ENCODE results near the gene SNX13. TPM values are rescaled to one million over a fixed set of nuclear protein-coding genes. Genes with fewer than 3 reads are reported as not detected.

Gene SNX13
- total and polyA plus RNA-seq, 2 experiments from 2014 or later, result 7.5 to 42.7 TPM

DNA sequence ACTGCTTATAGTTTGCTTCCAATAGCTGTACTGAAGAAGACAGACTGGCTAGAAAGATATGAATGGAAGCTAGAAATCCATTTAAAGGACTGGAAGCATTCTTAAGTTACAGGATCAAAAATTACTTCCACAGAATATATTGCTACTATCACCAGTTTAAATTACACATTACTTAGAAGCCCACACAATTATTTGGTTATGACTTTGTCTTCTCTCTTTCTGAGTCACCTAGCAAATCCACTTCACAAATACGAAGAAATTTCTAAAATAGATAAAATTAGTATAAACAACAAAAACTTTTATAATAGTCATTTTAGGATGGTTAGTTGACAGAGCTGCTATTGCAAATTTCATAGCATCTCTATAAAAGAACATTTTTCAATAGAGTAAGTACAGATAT is 108.1 kb downstream of the SNX13 start:
- H3K4me1 ChIP-seq (ENCODE audit: insufficient read depth), result no peaks in the 10 kb centered on the region
- Mint-ChIP-seq H3K9me3 (no peaks in the 10 kb centered on the region), H3K4me1 (no peaks in the 10 kb centered on the region), H3K27ac (no peak overlapping the region), H3K36me3 (ENCODE audit: low read depth) (no peaks in the 10 kb centered on the region), H3K4me3 (no peak overlapping the region), H3K27me3 (ENCODE audit: insufficient read depth, low read depth, poor library complexity) (no peaks in the 10 kb centered on the region)
- TF ChIP-seq JUNB (IDR thresholded peaks at IDR 0.05; ENCODE audit: unreplicated experiment) (no peak), NANOG (IDR thresholded peaks at IDR 0.05; ENCODE audit: borderline replicate concordance) (no peak), EZH2 (IDR thresholded peaks at IDR 0.05; ENCODE audit: low read depth, unreplicated experiment) (no peak)
- TF ChIP-seq, protein P1, sequence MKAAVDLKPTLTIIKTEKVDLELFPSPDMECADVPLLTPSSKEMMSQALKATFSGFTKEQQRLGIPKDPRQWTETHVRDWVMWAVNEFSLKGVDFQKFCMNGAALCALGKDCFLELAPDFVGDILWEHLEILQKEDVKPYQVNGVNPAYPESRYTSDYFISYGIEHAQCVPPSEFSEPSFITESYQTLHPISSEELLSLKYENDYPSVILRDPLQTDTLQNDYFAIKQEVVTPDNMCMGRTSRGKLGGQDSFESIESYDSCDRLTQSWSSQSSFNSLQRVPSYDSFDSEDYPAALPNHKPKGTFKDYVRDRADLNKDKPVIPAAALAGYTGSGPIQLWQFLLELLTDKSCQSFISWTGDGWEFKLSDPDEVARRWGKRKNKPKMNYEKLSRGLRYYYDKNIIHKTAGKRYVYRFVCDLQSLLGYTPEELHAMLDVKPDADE (IDR thresholded peaks at IDR 0.05), result no peak
- TF ChIP-seq, protein P2, sequence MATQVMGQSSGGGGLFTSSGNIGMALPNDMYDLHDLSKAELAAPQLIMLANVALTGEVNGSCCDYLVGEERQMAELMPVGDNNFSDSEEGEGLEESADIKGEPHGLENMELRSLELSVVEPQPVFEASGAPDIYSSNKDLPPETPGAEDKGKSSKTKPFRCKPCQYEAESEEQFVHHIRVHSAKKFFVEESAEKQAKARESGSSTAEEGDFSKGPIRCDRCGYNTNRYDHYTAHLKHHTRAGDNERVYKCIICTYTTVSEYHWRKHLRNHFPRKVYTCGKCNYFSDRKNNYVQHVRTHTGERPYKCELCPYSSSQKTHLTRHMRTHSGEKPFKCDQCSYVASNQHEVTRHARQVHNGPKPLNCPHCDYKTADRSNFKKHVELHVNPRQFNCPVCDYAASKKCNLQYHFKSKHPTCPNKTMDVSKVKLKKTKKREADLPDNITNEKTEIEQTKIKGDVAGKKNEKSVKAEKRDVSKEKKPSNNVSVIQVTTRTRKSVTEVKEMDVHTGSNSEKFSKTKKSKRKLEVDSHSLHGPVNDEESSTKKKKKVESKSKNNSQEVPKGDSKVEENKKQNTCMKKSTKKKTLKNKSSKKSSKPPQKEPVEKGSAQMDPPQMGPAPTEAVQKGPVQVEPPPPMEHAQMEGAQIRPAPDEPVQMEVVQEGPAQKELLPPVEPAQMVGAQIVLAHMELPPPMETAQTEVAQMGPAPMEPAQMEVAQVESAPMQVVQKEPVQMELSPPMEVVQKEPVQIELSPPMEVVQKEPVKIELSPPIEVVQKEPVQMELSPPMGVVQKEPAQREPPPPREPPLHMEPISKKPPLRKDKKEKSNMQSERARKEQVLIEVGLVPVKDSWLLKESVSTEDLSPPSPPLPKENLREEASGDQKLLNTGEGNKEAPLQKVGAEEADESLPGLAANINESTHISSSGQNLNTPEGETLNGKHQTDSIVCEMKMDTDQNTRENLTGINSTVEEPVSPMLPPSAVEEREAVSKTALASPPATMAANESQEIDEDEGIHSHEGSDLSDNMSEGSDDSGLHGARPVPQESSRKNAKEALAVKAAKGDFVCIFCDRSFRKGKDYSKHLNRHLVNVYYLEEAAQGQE (IDR thresholded peaks at IDR 0.05; ENCODE audit: unreplicated experiment), result no peak
- H3K36me3 ChIP-seq (ENCODE audit: insufficient read depth), result no peaks in the 10 kb centered on the region
- no peak overlapping the region for H3K27ac ChIP-seq (ENCODE audit: low read depth)
- H2AFZ ChIP-seq, result no peak overlapping the region
- ATAC-seq (no peak), DNase-seq (ENCODE audit: low spot score) (no peak)
- no peaks in the 10 kb centered on the region for H3F3A ChIP-seq (replicated peaks; ENCODE audit: low read depth)
- no peaks in the 10 kb centered on the region for H3K79me2 ChIP-seq (replicated peaks; ENCODE audit: insufficient read depth)
- no peak overlapping the region for H3K4me3 ChIP-seq
- no peaks in the 10 kb centered on the region for H4K20me1 ChIP-seq (replicated peaks; ENCODE audit: insufficient read depth)
- H3K9me2 ChIP-seq (ENCODE audit: insufficient read depth), result no peaks in the 10 kb centered on the region
- no peaks in the 10 kb centered on the region for H3K27me3 ChIP-seq (ENCODE audit: insufficient read depth)
- H3K4me2 ChIP-seq, result no peak overlapping the region

DNA sequence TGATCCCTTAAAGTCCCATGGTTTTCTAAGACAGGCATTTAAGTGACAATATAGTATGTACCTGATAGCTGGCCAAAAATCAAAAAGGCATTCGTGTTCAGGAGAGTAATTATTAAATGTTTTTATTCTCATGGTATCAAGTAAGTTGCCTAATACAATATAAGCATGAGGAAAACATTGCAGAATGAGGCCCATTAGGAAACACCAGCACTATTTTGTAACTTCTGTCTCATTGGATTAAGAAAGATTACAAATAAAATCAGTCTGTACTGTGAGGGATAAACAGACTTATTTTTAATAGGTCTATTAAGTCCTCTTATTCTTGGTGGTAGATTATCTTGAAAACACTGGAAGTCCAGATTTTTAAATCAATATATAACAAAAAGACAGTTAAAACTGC is 110.1 kb downstream of the SNX13 start:
- H3K4me2 ChIP-seq, result no peak overlapping the region
- Mint-ChIP-seq H3K27ac (no peak overlapping the region), H3K4me3 (no peak overlapping the region), H3K4me1 (no peaks in the 10 kb centered on the region), H3K36me3 (ENCODE audit: low read depth) (no peaks in the 10 kb centered on the region), H3K27me3 (ENCODE audit: insufficient read depth, low read depth, poor library complexity) (no peaks in the 10 kb centered on the region), H3K9me3 (no peaks in the 10 kb centered on the region)
- no peak overlapping the region for H3K4me3 ChIP-seq
- no peaks in the 10 kb centered on the region for H4K20me1 ChIP-seq (replicated peaks; ENCODE audit: insufficient read depth)
- no peak for DNase-seq (ENCODE audit: low spot score)
- ATAC-seq, result no peak
- H3K9me2 ChIP-seq (ENCODE audit: insufficient read depth), result no peaks in the 10 kb centered on the region
- H3K79me2 ChIP-seq (replicated peaks; ENCODE audit: insufficient read depth), result no peaks in the 10 kb centered on the region
- H3K4me1 ChIP-seq (ENCODE audit: insufficient read depth), result no peaks in the 10 kb centered on the region
- H3K27ac ChIP-seq (ENCODE audit: low read depth), result no peak overlapping the region
- no peak overlapping the region for H2AFZ ChIP-seq
- no peaks in the 10 kb centered on the region for H3K27me3 ChIP-seq (ENCODE audit: insufficient read depth)
- H3F3A ChIP-seq (replicated peaks; ENCODE audit: low read depth), result no peaks in the 10 kb centered on the region
- H3K36me3 ChIP-seq (ENCODE audit: insufficient read depth), result no peaks in the 10 kb centered on the region
- TF ChIP-seq, protein P3, sequence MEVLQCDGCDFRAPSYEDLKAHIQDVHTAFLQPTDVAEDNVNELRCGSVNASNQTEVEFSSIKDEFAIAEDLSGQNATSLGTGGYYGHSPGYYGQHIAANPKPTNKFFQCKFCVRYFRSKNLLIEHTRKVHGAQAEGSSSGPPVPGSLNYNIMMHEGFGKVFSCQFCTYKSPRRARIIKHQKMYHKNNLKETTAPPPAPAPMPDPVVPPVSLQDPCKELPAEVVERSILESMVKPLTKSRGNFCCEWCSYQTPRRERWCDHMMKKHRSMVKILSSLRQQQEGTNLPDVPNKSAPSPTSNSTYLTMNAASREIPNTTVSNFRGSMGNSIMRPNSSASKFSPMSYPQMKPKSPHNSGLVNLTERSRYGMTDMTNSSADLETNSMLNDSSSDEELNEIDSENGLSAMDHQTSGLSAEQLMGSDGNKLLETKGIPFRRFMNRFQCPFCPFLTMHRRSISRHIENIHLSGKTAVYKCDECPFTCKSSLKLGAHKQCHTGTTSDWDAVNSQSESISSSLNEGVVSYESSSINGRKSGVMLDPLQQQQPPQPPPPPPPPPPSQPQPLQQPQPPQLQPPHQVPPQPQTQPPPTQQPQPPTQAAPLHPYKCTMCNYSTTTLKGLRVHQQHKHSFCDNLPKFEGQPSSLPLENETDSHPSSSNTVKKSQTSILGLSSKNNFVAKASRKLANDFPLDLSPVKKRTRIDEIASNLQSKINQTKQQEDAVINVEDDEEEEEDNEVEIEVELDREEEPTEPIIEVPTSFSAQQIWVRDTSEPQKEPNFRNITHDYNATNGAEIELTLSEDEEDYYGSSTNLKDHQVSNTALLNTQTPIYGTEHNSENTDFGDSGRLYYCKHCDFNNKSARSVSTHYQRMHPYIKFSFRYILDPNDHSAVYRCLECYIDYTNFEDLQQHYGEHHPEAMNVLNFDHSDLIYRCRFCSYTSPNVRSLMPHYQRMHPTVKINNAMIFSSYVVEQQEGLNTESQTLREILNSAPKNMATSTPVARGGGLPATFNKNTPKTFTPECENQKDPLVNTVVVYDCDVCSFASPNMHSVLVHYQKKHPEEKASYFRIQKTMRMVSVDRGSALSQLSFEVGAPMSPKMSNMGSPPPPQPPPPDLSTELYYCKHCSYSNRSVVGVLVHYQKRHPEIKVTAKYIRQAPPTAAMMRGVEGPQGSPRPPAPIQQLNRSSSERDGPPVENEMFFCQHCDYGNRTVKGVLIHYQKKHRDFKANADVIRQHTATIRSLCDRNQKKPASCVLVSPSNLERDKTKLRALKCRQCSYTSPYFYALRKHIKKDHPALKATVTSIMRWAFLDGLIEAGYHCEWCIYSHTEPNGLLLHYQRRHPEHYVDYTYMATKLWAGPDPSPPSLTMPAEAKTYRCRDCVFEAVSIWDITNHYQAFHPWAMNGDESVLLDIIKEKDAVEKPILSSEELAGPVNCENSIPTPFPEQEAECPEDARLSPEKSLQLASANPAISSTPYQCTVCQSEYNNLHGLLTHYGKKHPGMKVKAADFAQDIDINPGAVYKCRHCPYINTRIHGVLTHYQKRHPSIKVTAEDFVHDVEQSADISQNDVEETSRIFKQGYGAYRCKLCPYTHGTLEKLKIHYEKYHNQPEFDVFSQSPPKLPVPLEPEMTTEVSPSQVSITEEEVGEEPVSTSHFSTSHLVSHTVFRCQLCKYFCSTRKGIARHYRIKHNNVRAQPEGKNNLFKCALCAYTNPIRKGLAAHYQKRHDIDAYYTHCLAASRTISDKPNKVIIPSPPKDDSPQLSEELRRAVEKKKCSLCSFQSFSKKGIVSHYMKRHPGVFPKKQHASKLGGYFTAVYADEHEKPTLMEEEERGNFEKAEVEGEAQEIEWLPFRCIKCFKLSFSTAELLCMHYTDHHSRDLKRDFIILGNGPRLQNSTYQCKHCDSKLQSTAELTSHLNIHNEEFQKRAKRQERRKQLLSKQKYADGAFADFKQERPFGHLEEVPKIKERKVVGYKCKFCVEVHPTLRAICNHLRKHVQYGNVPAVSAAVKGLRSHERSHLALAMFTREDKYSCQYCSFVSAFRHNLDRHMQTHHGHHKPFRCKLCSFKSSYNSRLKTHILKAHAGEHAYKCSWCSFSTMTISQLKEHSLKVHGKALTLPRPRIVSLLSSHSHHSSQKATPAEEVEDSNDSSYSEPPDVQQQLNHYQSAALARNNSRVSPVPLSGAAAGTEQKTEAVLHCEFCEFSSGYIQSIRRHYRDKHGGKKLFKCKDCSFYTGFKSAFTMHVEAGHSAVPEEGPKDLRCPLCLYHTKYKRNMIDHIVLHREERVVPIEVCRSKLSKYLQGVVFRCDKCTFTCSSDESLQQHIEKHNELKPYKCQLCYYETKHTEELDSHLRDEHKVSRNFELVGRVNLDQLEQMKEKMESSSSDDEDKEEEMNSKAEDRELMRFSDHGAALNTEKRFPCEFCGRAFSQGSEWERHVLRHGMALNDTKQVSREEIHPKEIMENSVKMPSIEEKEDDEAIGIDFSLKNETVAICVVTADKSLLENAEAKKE (CRISPR knock-in tag; IDR thresholded peaks at IDR 0.05), result no peak
- TF ChIP-seq STAT1 (IDR thresholded peaks at IDR 0.05; ENCODE audit: unreplicated experiment) (no peak), CREB1 (CRISPR knock-in tag; IDR thresholded peaks at IDR 0.05; ENCODE audit: low read depth) (no peak), ZNF114 (CRISPR knock-in tag; IDR thresholded peaks at IDR 0.05) (no peak), ZNF331 (CRISPR knock-in tag; IDR thresholded peaks at IDR 0.05; ENCODE audit: low read depth) (no peak)
- TF ChIP-seq, protein P4, sequence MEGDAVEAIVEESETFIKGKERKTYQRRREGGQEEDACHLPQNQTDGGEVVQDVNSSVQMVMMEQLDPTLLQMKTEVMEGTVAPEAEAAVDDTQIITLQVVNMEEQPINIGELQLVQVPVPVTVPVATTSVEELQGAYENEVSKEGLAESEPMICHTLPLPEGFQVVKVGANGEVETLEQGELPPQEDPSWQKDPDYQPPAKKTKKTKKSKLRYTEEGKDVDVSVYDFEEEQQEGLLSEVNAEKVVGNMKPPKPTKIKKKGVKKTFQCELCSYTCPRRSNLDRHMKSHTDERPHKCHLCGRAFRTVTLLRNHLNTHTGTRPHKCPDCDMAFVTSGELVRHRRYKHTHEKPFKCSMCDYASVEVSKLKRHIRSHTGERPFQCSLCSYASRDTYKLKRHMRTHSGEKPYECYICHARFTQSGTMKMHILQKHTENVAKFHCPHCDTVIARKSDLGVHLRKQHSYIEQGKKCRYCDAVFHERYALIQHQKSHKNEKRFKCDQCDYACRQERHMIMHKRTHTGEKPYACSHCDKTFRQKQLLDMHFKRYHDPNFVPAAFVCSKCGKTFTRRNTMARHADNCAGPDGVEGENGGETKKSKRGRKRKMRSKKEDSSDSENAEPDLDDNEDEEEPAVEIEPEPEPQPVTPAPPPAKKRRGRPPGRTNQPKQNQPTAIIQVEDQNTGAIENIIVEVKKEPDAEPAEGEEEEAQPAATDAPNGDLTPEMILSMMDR (conservative IDR thresholded peaks at IDR 0.05; ENCODE audit: low read depth in 2 of 2), result no peak

Data from GM23338 (cell line).